Nephron progenitor cell (in vitro differentiated cells): Measurements from ENCODE around the gene EARS2.

Source experiments
- DNase-seq: peaks from one replicate; pipeline ENCODE4 v3.0.0; 2021
- H3K27ac Mint-ChIP-seq: 2 replicates; pipeline ENCODE4 v1.8.0; 2021; ENCODE audit warnings: mild to moderate bottlenecking, moderate library complexity, mixed read lengths
- H3K27me3 Mint-ChIP-seq: 2 replicates; pipeline ENCODE4 v1.8.0; 2021; ENCODE audit warnings: mild to moderate bottlenecking, low read depth, mixed read lengths; ENCODE audit not compliant: poor library complexity
- H3K36me3 Mint-ChIP-seq: 2 replicates; pipeline ENCODE4 v1.8.0; 2021; ENCODE audit warnings: low read depth, mixed read lengths
- H3K4me1 Mint-ChIP-seq: 2 replicates; pipeline ENCODE4 v1.8.0; 2021; ENCODE audit warnings: mixed read lengths
- H3K4me3 Mint-ChIP-seq: 2 replicates; pipeline ENCODE4 v1.8.0; 2021; ENCODE audit warnings: mild to moderate bottlenecking, moderate library complexity, mixed read lengths
- H3K9me3 Mint-ChIP-seq: 2 replicates; pipeline ENCODE4 v1.8.0; 2021; ENCODE audit warnings: mild to moderate bottlenecking, moderate library complexity, mixed read lengths
- TF ChIP-seq, protein P1 (sequence below): fragments of 200-600 bp; sonication (generic); IDR thresholded peaks from 2 replicates; pipeline ENCODE4 v1.5.0; 2021; ENCODE audit warnings: antibody characterized with exemption

EARS2 gene

DNA sequence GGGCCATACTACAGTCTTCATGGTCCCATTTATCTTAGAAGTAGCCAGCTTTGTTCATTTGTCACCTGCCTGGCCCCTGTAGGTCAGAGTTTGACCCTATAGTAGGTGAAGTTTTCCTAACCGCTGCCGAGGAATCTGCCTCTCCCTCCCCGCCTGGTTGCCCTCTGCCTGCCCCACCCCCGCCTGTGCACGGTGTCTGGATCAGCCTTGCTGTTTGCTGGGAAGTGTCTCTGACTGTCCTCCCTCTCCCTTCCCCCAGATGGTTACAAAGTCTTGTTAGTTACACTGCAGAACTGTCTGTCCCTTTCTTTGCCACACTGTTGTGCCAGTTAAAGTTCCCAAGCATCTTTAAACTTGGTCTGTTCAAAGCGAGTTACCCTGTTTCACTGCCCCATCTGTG lies 6.0 kb upstream of the EARS2 start:
- no peaks in the 10 kb centered on the region for H3K9me3 Mint-ChIP-seq
- H3K36me3 Mint-ChIP-seq = peaks cover 63% of the 10 kb centered on the region
- peaks cover 21% of the 10 kb centered on the region for H3K4me1 Mint-ChIP-seq
- peak overlapping the region; percentile 90 for H3K27ac Mint-ChIP-seq
- peak; percentile 7 for DNase-seq
- no peak overlapping the region for H3K4me3 Mint-ChIP-seq
- TF ChIP-seq, protein P1, sequence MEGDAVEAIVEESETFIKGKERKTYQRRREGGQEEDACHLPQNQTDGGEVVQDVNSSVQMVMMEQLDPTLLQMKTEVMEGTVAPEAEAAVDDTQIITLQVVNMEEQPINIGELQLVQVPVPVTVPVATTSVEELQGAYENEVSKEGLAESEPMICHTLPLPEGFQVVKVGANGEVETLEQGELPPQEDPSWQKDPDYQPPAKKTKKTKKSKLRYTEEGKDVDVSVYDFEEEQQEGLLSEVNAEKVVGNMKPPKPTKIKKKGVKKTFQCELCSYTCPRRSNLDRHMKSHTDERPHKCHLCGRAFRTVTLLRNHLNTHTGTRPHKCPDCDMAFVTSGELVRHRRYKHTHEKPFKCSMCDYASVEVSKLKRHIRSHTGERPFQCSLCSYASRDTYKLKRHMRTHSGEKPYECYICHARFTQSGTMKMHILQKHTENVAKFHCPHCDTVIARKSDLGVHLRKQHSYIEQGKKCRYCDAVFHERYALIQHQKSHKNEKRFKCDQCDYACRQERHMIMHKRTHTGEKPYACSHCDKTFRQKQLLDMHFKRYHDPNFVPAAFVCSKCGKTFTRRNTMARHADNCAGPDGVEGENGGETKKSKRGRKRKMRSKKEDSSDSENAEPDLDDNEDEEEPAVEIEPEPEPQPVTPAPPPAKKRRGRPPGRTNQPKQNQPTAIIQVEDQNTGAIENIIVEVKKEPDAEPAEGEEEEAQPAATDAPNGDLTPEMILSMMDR = no peak
- no peaks in the 10 kb centered on the region for H3K27me3 Mint-ChIP-seq

DNA sequence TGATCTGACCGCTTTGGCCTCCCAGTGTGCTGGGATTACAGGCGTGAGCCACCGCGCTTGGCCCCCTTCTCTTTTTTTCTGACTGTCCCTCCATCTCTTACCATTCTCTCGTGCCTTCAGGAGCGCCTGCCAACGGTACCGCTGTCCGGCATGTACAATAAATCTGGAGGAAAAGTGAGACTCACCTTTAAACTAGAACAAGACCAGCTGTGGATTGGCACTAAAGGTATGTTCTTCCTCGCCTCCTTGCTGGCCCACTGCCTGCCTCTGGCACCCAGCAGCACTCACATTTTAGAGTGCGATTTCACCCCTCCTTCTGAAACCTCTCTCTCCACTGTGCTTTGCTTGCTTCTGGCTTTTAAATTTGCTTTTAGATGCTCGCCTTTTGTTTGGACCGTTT lies 5.4 kb upstream of the EARS2 start:
- H3K4me3 Mint-ChIP-seq = no peak overlapping the region
- peak overlapping the region; percentile 90 for H3K27ac Mint-ChIP-seq
- H3K9me3 Mint-ChIP-seq = no peaks in the 10 kb centered on the region
- H3K36me3 Mint-ChIP-seq = peaks cover 57% of the 10 kb centered on the region
- TF ChIP-seq, protein P1 = no peak
- H3K4me1 Mint-ChIP-seq = peaks cover 21% of the 10 kb centered on the region
- no peaks in the 10 kb centered on the region for H3K27me3 Mint-ChIP-seq
- no peak for DNase-seq

DNA sequence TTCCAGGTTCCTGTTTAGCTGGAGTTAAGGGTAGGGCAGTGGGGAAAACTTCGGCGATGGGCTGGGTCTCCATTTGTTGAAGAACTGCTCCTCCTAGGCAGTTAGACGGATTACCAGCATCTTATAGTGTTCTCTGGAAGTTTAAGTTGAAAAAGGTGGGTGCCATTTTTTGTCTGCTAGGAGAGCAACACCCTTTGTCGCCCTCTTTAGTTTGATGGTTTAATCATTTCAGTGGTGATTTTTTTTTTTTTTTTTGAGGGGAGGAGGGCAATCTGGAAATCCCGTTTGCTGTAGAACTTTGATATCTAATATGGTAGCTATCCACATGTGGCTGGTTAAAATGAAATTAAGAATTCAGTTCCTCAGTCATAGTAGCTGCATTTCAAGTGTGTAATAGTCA lies 4.4 kb upstream of the EARS2 start:
- TF ChIP-seq, protein P1 = no peak
- Mint-ChIP-seq H3K27ac (no peak overlapping the region), H3K9me3 (peaks cover 3% of the 10 kb centered on the region), H3K36me3 (peaks cover 48% of the 10 kb centered on the region), H3K27me3 (no peaks in the 10 kb centered on the region), H3K4me1 (peaks cover 27% of the 10 kb centered on the region), H3K4me3 (no peak overlapping the region)
- no peak for DNase-seq

DNA sequence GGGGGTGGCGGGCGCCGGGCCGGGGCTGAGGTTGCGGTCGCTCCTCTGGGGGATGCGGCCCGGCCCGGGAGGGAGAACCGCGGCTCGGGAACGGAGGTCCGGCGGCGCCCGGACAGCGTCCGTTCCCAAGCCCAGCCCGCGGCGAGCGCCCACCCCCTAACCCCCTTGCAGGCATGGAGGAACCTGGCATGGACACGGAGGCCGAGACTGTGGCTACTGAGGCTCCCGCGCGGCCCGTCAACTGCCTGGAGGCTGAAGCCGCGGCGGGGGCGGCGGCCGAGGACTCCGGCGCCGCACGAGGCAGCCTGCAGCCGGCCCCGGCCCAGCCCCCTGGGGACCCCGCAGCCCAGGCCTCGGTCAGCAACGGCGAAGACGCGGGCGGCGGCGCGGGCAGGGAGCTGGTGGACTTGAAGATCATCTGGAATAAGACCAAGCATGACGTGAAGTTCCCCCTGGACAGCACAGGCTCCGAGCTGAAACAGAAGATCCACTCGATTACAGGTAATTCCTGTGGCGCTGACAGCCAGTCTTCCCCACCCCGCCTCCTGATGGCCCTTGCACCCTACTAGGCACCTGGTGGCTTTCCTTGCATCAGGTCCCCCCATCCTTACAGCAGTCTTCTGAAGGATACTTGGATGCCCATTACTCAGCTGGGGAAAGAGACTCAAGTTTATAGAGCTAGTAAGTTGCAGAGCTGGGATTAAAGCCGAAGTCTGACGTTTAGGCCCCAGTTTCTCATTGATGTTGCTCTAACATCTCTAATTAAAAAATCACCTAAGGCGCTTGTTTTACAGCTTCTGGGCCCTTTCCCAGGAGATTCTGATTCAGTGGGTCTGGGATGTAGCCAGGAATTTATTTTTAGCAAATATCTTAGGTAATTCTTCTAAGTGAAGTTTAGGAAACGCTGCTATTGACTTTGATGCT lies 891 bp upstream of the EARS2 start:
- Mint-ChIP-seq H3K36me3 (peaks cover 38% of the 10 kb centered on the region), H3K27me3 (no peaks in the 10 kb centered on the region), H3K4me3 (peak overlapping the region; percentile 94), H3K9me3 (peaks cover 3% of the 10 kb centered on the region), H3K4me1 (peaks cover 32% of the 10 kb centered on the region), H3K27ac (peak overlapping the region; percentile 98)
- DNase-seq = peak; percentile 63
- TF ChIP-seq, protein P1 = no peak

DNA sequence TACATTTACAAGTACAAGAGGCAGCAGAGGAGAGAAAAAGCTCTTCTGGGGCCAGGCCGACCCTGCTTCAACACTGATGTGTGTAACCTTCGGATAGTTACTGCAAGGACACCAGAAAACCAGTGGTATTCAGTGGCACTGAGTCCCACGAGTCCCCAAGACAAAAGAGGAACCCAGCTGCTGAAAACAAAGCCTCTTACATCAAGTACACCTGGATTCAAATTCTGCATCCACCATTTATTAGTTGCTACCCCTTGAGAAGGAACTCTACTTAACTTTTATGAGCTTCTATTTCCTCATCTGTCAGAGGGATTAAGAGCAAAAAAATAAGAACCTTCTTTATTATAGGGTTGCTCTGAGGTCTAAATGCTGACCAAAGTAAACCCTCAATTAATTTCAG lies 2.6 kb downstream of the EARS2 start:
- peaks cover 24% of the 10 kb centered on the region for H3K4me1 Mint-ChIP-seq
- DNase-seq = no peak
- H3K27me3 Mint-ChIP-seq = no peaks in the 10 kb centered on the region
- H3K9me3 Mint-ChIP-seq = peaks cover 3% of the 10 kb centered on the region
- H3K36me3 Mint-ChIP-seq = peaks cover 42% of the 10 kb centered on the region
- H3K4me3 Mint-ChIP-seq = no peak overlapping the region
- TF ChIP-seq, protein P1 = no peak
- H3K27ac Mint-ChIP-seq = no peak overlapping the region

DNA sequence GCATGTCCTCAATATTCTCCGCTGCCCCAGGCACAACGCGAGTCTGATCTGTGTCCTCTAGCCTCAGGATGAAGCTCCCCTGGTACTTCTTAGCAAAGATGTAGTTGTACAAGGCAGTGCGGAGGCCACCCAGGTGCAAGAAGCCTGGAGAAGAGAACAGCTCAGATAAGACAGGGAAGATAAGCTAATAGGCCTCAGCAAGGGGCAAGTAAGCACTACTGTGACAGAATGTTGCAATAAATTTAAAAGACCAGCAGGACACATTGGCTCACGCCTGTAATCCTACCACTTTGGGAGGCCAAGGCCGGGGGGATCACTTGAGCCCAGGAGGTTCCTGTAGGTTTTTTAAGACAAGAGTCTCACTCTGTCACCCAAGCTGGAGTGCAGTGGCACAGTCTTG lies 5.0 kb downstream of the EARS2 start:
- peaks cover 3% of the 10 kb centered on the region for H3K9me3 Mint-ChIP-seq
- no peaks in the 10 kb centered on the region for H3K27me3 Mint-ChIP-seq
- TF ChIP-seq, protein P1 = no peak
- H3K4me1 Mint-ChIP-seq = peaks cover 11% of the 10 kb centered on the region
- no peak for DNase-seq
- H3K4me3 Mint-ChIP-seq = no peak overlapping the region
- peaks cover 44% of the 10 kb centered on the region for H3K36me3 Mint-ChIP-seq
- no peak overlapping the region for H3K27ac Mint-ChIP-seq
